IMR-90 (cell line): Measurements from ENCODE around the gene INPP5E. TPM values are rescaled to one million over a fixed set of nuclear protein-coding genes. Genes with fewer than 3 reads are reported as not detected.

Experiments
- ATAC-seq: fragments of 200-7000 bp; cut with Tn5 transposase; 2 replicates; pipeline ENCODE4 v1.9.1; 2020; ENCODE audit warnings: low read depth, mild to moderate bottlenecking, moderate library complexity
- BruUV-seq: library from RNA; stranded (reverse); fragments of 400-500 nt; replicated peaks from 2 replicates; lab custom pipeline; 2021; lab: Mats Ljungman, UMichigan
- CTCF ChIA-PET: fragments of 300-600 bp; formaldehyde crosslinking; extraction: SDS; loops from one replicate; lab custom pipeline; 2021; ENCODE audit warnings: antibody characterized with exemption; lab: Yijun Ruan, JAX
- POLR2A ChIA-PET: fragments of 300-600 bp; sonication (Branson Sonifier 250); formaldehyde crosslinking; loops from one replicate; lab custom pipeline; 2022; ENCODE audit warnings: antibody characterized with exemption; ENCODE audit not compliant: unreplicated experiment; lab: Charles Lee
- DNase-seq: peaks from one replicate; pipeline ENCODE4 v3.0.0; 2013
- H2AFZ ChIP-seq: replicated peaks from 2 replicates; pipeline ENCODE3; 2013; ENCODE audit warnings: low read length, mild to moderate bottlenecking; ENCODE audit not compliant: poor library complexity
- H2AK5ac ChIP-seq: 2 replicates; pipeline ENCODE4 v1.6.1; 2013; ENCODE audit warnings: low read depth, low read length, inconsistent platforms
- H2AK9ac ChIP-seq: replicated peaks from 2 replicates; pipeline ENCODE3; 2013; ENCODE audit warnings: mild to moderate bottlenecking, low read depth, low read length, moderate library complexity; ENCODE audit not compliant: poor library complexity
- H2BK120ac ChIP-seq: 2 replicates; pipeline ENCODE4 v1.6.1; 2013; ENCODE audit warnings: low read depth, low read length, inconsistent platforms
- H2BK15ac ChIP-seq: 3 replicates; pipeline ENCODE4 v1.6.1; 2013; ENCODE audit warnings: low read depth, low read length, inconsistent platforms
- H2BK20ac ChIP-seq: 2 replicates; pipeline ENCODE4 v1.6.1; 2013; ENCODE audit warnings: low read depth, mild to moderate bottlenecking, inconsistent platforms, low read length, moderate library complexity
- H2BK5ac ChIP-seq: 2 replicates; pipeline ENCODE4 v1.6.1; 2013; ENCODE audit warnings: mild to moderate bottlenecking, low read depth, low read length, inconsistent platforms; ENCODE audit not compliant: poor library complexity, severe bottlenecking
- H3K14ac ChIP-seq: replicated peaks from 2 replicates; pipeline ENCODE4 v1.6.1; 2013; ENCODE audit warnings: low read depth, low read length, inconsistent platforms
- H3K18ac ChIP-seq: 2 replicates; pipeline ENCODE4 v1.6.1; 2013; ENCODE audit warnings: low read depth, low read length, control low read depth
- H3K23ac ChIP-seq: 2 replicates; pipeline ENCODE4 v1.6.1; 2013; ENCODE audit warnings: low read depth, low read length, inconsistent platforms
- H3K27ac ChIP-seq: 2 replicates; pipeline ENCODE4 v1.5.1; 2013; ENCODE audit warnings: mild to moderate bottlenecking, control low read depth, low read length; ENCODE audit not compliant: insufficient read depth
- H3K27me3 ChIP-seq: 2 replicates; pipeline ENCODE4 v1.6.1; 2013; ENCODE audit warnings: low read length; ENCODE audit not compliant: control insufficient read depth, insufficient read depth
- H3K36me3 ChIP-seq: 2 replicates; pipeline ENCODE4 v1.6.1; 2013; ENCODE audit warnings: low read length, mixed read lengths; ENCODE audit not compliant: control insufficient read depth, insufficient read depth
- H3K4ac ChIP-seq: 2 replicates; pipeline ENCODE4 v1.6.1; 2013; ENCODE audit warnings: low read depth, low read length, inconsistent platforms
- H3K4me1 ChIP-seq: 2 replicates; pipeline ENCODE4 v1.6.1; 2013; ENCODE audit warnings: low read length, mixed read lengths; ENCODE audit not compliant: control insufficient read depth, insufficient read depth
- H3K4me2 ChIP-seq: 2 replicates; pipeline ENCODE4 v1.6.1; 2013; ENCODE audit warnings: low read depth, mild to moderate bottlenecking, control low read depth, low read length, moderate library complexity
- H3K4me3 ChIP-seq: 2 replicates; pipeline ENCODE4 v1.5.1; 2013; ENCODE audit warnings: low read depth, mild to moderate bottlenecking, control low read depth, low read length, moderate library complexity; ENCODE audit not compliant: insufficient read depth
- H3K56ac ChIP-seq: 2 replicates; pipeline ENCODE4 v1.6.1; 2013; ENCODE audit warnings: low read length, inconsistent platforms; ENCODE audit not compliant: insufficient read depth; ENCODE audit errors: extremely low read depth
- H3K79me1 ChIP-seq, 2 experiments: 2 replicates each; pipeline ENCODE4 v1.6.1; 2013; ENCODE audit warnings: low read length in 2 of 2, inconsistent platforms in 1 of 2, low read depth in 1 of 2
- H3K9ac ChIP-seq: 2 replicates; pipeline ENCODE4 v1.6.1; 2013; ENCODE audit warnings: low read depth, low read length, control low read depth
- H3K9me1 ChIP-seq: 2 replicates; pipeline ENCODE4 v1.6.1; 2013; ENCODE audit warnings: low read length, inconsistent platforms; ENCODE audit not compliant: insufficient read depth
- H3K9me3 ChIP-seq: 2 replicates; pipeline ENCODE4 v1.6.1; 2013; ENCODE audit warnings: low read length; ENCODE audit not compliant: control insufficient read depth, insufficient read depth
- H4K20me1 ChIP-seq: 2 replicates; pipeline ENCODE4 v1.6.1; 2013; ENCODE audit warnings: low read length, inconsistent platforms; ENCODE audit not compliant: insufficient read depth
- H4K5ac ChIP-seq: 2 replicates; pipeline ENCODE4 v1.6.1; 2013; ENCODE audit warnings: mild to moderate bottlenecking, low read depth, low read length, control low read depth
- H4K8ac ChIP-seq, 2 experiments: 2 replicates each; pipeline ENCODE4 v1.6.1; 2013; ENCODE audit warnings: low read depth in 2 of 2, low read length in 2 of 2, control low read depth in 1 of 2, inconsistent platforms in 1 of 2
- H4K91ac ChIP-seq: 2 replicates; pipeline ENCODE4 v1.6.1; 2013; ENCODE audit warnings: low read depth, low read length, inconsistent platforms; ENCODE audit not compliant: insufficient read depth
- CEBPB ChIP-seq: IDR thresholded peaks from 2 replicates; pipeline ENCODE4 v1.6.1; 2012; ENCODE audit warnings: low read depth, low read length, improper control_type of control experiment
- CHD1 ChIP-seq: IDR thresholded peaks from 2 replicates; pipeline ENCODE4 v1.6.1; 2012; ENCODE audit warnings: low read depth, low read length, improper control_type of control experiment
- MAFK ChIP-seq: IDR thresholded peaks from 2 replicates; pipeline ENCODE4 v1.6.1; 2012; ENCODE audit warnings: low read depth, low read length, improper control_type of control experiment
- MAZ ChIP-seq: IDR thresholded peaks from 2 replicates; pipeline ENCODE4 v1.6.1; 2012; ENCODE audit warnings: low read depth, mild to moderate bottlenecking, low read length, improper control_type of control experiment, moderate library complexity, borderline replicate concordance
- POLR2A ChIP-seq: IDR thresholded peaks from 2 replicates; pipeline ENCODE4 v1.6.1; 2012; ENCODE audit warnings: mild to moderate bottlenecking, low read depth, low read length
- RCOR1 ChIP-seq: IDR thresholded peaks from 2 replicates; pipeline ENCODE4 v1.6.1; 2012; ENCODE audit warnings: mild to moderate bottlenecking, low read length, improper control_type of control experiment; ENCODE audit not compliant: insufficient replicate concordance
- RFX5 ChIP-seq: IDR thresholded peaks from 2 replicates; pipeline ENCODE4 v1.8.0; 2012; ENCODE audit warnings: low read depth, mild to moderate bottlenecking, low read length, moderate library complexity
- WGBS, 2 experiments: methylation state at CpG; one replicate each; pipeline versions ENCODE4 v1.1.5 to v1.1.7; 2013; ENCODE audit warnings: missing lambda C conversion rate in 2 of 2; ENCODE audit not compliant: insufficient read length in 1 of 2; ENCODE audit errors: extremely low coverage in 2 of 2; 5-methylcytosine and 5-hydroxymethylcytosine counted together
- dilution Hi-C: fragments of 300-500 bp; cut with HindIII; formaldehyde crosslinking; loops from one replicate; pipeline ENCODE4 v1.14.3; 2018; ENCODE audit warnings: low sequenced_read_pairs; ENCODE audit not compliant: unreplicated experiment
- in situ Hi-C: fragments of 300-500 bp; cut with MboI; formaldehyde crosslinking; loops from 3 replicates; pipeline ENCODE4 v1.14.3; 2019; ENCODE audit warnings: low sequenced_read_pairs, inconsistent platforms, mixed read lengths
- intact Hi-C: fragments of 100-400 bp; cut with micrococcal nuclease; formaldehyde crosslinking; loops from 2 replicates; pipeline ENCODE4 v1.10.0; 2022
- polyA plus RNA-seq, 3 experiments: library from polyadenylated mRNA; depleted of rRNA; stranded (reverse); fragments of >200 nt; gene quantifications; 2 replicates each; pipeline ENCODE4 v1.2.3, GENCODE V29; 2012; ENCODE audit warnings: low replicate concordance in 1 of 3
- total RNA-seq: library from RNA; depleted of rRNA; stranded (reverse); fragments of >200 nt; gene quantifications from 2 replicates; pipeline ENCODE4 v1.2.3, GENCODE V29; 2012
- TF ChIP-seq, protein P1 (sequence below): conservative IDR thresholded peaks from 2 replicates; pipeline ENCODE4 v1.5.1; 2012; ENCODE audit warnings: mild to moderate bottlenecking, low read depth, low read length, improper control_type of control experiment

The INPP5E gene
- total and polyA plus RNA-seq, 2 of the 4 experiments (the other 2 are of a cell fraction), result 1.6 to 9.4 TPM

DNA sequence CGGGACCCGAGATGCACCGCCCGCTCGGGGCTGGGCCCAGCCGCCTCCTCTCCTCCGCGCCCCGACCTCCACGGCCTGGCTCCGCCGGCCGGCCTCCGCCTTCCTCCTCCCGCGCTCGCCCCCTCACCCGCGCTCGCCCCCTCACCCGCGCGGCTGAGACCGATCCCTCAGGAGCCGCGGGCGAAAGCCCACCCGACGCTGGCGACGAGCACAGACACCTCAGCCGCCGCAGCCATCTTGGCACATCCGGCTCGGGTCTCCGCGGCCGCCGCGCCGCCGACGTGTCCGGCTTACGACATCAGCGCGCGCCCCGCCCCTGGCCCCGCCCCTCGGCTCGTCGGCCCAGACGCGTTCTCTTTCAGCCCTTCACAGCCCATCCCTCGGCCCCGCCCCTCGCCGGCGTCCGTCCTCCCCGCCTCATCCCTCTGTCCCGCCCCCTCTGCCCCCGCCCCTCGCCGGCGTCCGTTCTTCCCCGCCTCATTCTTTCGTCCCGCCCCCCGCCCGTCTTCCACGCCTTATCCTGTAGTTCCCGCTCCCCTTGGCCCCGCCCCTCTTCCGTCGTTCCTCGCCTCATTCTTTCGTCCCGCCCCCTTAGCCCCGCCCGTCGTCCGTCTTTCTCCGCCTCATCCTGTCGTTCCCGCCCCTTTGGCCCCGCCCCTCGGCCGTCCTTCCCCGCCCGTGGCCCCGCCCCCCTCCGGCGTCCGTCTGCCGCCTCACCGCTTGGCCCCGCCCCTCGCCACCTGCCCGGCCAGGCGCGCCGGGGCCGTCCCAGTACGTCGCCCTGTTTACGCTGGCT lies 43.3 kb upstream of the INPP5E start, which contains the start of gene SEC16A:
SEC16A (minus strand) TSS at position 248 of the 796 bp plus-strand sequence. CDS start 5,425 bp downstream, outside the sequence.
- peak within 1 kb of the TSS; percentile 100 for H3K4ac ChIP-seq
- H3K27me3 ChIP-seq, result no peaks in the 10 kb centered on the region; the same call in 1 of the 2 replicates
- peak within 1 kb of the TSS; percentile 93; the same call in 1 of the 3 replicates for H2BK15ac ChIP-seq
- peak within 1 kb of the TSS; percentile 99 for H4K91ac ChIP-seq
- BruUV-seq, result no TSS peak
- peak; percentile 82 for ATAC-seq
- H3K9me3 ChIP-seq, result no peaks in the 10 kb centered on the region
- H2BK120ac ChIP-seq, result peak within 1 kb of the TSS; percentile 90
- peak within 1 kb of the TSS; percentile 99 for H2AFZ ChIP-seq
- H3K56ac ChIP-seq, result peak within 1 kb of the TSS; percentile 93
- ChIA-PET POLR2A (no interaction called here), CTCF (no interaction called here)
- peaks cover 53% of the 10 kb centered on the region for H4K20me1 ChIP-seq
- in situ Hi-C loops (no loop called here), intact Hi-C loops (loop anchor here (2.0 kb wide), 1 partner anchor 44 kb away; the partner anchor contains the start of gene INPP5E), dilution Hi-C loops (no loop called here)
- peak within 1 kb of the TSS; percentile 100 for H3K14ac ChIP-seq
- peak within 1 kb of the TSS; percentile 72 for H3K18ac ChIP-seq
- peak within 1 kb of the TSS; percentile 96 for H3K9ac ChIP-seq
- peak within 1 kb of the TSS; percentile 100 for H3K4me2 ChIP-seq
- peak within 1 kb of the TSS; percentile 100 for H3K23ac ChIP-seq
- H2BK5ac ChIP-seq, result peak within 1 kb of the TSS; percentile 98
- peak within 1 kb of the TSS; percentile 96 for H3K27ac ChIP-seq
- H3K4me1 ChIP-seq, result peaks cover 8% of the 10 kb centered on the region; the same call in 1 of the 2 replicates
- H4K5ac ChIP-seq, result peak within 1 kb of the TSS; percentile 75
- H3K4me3 ChIP-seq, result peak within 1 kb of the TSS; percentile 92
- H3K79me1 ChIP-seq, result peaks cover 0 to 19% of the 10 kb centered on the region in 2 experiments; a peak in 2 of 4 replicates
- peak; percentile 97 for DNase-seq
- peaks cover 7% of the 10 kb centered on the region for H3K36me3 ChIP-seq
- peak within 1 kb of the TSS; percentile 99 for H2AK9ac ChIP-seq
- H2BK20ac ChIP-seq, result no peak within 1 kb of the TSS
- TF ChIP-seq RCOR1 (peak; percentile 44), RFX5 (no peak), POLR2A (peak; percentile 96), CHD1 (peak; percentile 98), MAFK (no peak), CEBPB (peak; percentile 78), MAZ (peak; percentile 94; the same call in 1 of the 2 replicates)
- TF ChIP-seq, protein P1, sequence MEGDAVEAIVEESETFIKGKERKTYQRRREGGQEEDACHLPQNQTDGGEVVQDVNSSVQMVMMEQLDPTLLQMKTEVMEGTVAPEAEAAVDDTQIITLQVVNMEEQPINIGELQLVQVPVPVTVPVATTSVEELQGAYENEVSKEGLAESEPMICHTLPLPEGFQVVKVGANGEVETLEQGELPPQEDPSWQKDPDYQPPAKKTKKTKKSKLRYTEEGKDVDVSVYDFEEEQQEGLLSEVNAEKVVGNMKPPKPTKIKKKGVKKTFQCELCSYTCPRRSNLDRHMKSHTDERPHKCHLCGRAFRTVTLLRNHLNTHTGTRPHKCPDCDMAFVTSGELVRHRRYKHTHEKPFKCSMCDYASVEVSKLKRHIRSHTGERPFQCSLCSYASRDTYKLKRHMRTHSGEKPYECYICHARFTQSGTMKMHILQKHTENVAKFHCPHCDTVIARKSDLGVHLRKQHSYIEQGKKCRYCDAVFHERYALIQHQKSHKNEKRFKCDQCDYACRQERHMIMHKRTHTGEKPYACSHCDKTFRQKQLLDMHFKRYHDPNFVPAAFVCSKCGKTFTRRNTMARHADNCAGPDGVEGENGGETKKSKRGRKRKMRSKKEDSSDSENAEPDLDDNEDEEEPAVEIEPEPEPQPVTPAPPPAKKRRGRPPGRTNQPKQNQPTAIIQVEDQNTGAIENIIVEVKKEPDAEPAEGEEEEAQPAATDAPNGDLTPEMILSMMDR, result no peak
- H4K8ac ChIP-seq, result peak within 1 kb of the TSS; percentile 72 to 99
- peak within 1 kb of the TSS; percentile 95 for H2AK5ac ChIP-seq
- H3K9me1 ChIP-seq, result no peaks in the 10 kb centered on the region; the same call in 1 of the 2 replicates
- 0% methylated on average over 22 of the region's 109 CpGs; no CpG with 5 or more reads in 1 of the 2 experiments for WGBS, 2 experiments
